Sigmoid colon (tissue), 4 donors: ENCODE data around the gene LDLRAD4.

Experiments used
- CTCF ChIP-seq, 4 experiments: fragments of 450-650 bp in 3 of 4; fragments of 200-600 bp in 1 of 4; IDR thresholded peaks; one replicate each; pipeline ENCODE4 v1.5.1; 2016 to 2019; ENCODE audit warnings: antibody characterized with exemption in 4 of 4, mild to moderate bottlenecking in 3 of 4, moderate library complexity in 2 of 4
- EP300 ChIP-seq, 4 donors: sonication (generic); formaldehyde crosslinking; IDR thresholded peaks; one replicate each; pipeline ENCODE4 v1.6.1; 2017; ENCODE audit warnings: antibody characterized with exemption in 4 of 4
- POLR2A ChIP-seq, 2 donors: fragments of 450-650 bp; IDR thresholded peaks; one replicate each; pipeline ENCODE4 v1.6.1; 2016; ENCODE audit warnings: antibody characterized with exemption in 2 of 2, mild to moderate bottlenecking in 2 of 2, moderate library complexity in 2 of 2

GRCh38 chr18:13658436-13659204, 440.1 kb downstream of the LDLRAD4 start:
- TF ChIP-seq CTCF (IDR thresholded peaks at IDR 0.05) (no peak), POLR2A (IDR thresholded peaks at IDR 0.05) (no peak), EP300 (IDR thresholded peaks at IDR 0.05) (no peak)
